ENCODE results near the gene NDUFB10. TPM values are rescaled to one million over a fixed set of nuclear protein-coding genes. Genes with fewer than 3 reads are reported as not detected.

Gene NDUFB10
- total RNA-seq, 4 donors from 2014 or later, result 214 to 400 (median 243) TPM

DNA sequence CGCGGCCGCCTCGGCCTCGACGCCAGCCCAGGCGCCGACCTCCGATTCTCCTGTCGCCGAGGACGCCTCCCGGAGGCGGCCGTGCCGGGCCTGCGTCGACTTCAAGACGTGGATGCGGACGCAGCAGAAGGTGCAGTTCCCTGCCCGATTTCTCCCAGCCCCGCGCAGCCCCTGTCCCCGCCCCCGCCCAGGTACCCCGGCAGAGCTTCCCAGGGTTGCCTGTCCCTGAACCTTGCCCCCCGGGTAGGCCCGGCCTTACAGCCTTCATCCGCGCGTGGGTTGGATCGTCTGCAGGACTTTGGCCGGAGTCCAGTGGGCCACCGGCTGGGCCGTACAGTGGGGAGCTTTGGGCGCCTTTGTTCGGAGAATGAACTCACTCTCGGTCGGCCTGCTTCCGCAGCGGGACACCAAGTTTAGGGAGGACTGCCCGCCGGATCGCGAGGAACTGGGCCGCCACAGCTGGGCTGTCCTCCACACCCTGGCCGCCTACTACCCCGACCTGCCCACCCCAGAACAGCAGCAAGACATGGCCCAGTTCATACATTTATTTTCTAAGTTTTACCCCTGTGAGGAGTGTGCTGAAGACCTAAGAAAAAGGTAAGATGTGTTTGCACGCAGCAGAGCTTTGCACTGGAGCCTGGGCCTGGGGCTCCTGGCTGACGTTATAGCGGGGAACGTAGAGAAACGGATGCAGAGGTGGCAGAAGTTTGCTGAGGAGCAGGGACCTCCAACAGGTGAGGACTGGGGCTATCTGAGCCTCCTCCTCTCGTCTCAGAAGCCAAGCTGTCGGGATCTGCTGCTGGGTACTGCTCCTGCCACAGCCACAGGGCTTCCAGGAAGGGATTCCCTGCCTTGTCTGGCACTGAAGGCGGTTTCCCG is 25.2 kb downstream of the NDUFB10 start:
- peak overlapping the region; percentile 7 to 85 (median 80) for H3K27ac ChIP-seq
- H3K4me1 ChIP-seq, result peaks cover 0 to 43% (median 11%) of the 10 kb centered on the region in 3 donors
- H3K27me3 ChIP-seq, result peaks cover 55% of the 10 kb centered on the region
- peaks cover 0 to 25% of the 10 kb centered on the region in 2 donors for H3K36me3 ChIP-seq
- H3K9me3 ChIP-seq, result no peaks in the 10 kb centered on the region
- H3K4me3 ChIP-seq, result peak overlapping the region; percentile 74 to 92
- WGBS, 2 donors (ENCODE audit: low coverage in 1 of 2), result 43 to 58% methylated on average over 5 to 9 of the region's 58 CpGs
- TF ChIP-seq CTCF (IDR thresholded peaks at IDR 0.05) (no peak), POLR2AphosphoS5 (IDR thresholded peaks at IDR 0.05) (no peak), EP300 (IDR thresholded peaks at IDR 0.05) (no peak), POLR2A (IDR thresholded peaks at IDR 0.05) (no peak)
- peak; percentile 3 for ATAC-seq

- WGBS, 2 donors (ENCODE audit: low coverage in 1 of 2), result no CpG with 5 or more reads among the region's 14 CpGs
- Histone ChIP-seq H3K9me3 (no peaks in the 10 kb centered on the region), H3K27me3 (peaks cover 55% of the 10 kb centered on the region), H3K36me3 (peaks cover 0 to 25% of the 10 kb centered on the region in 2 donors), H3K4me3 (no peak overlapping the region), H3K27ac (no peak overlapping the region), H3K4me1 (peaks cover 0 to 43% (median 14%) of the 10 kb centered on the region in 3 donors)
- TF ChIP-seq POLR2AphosphoS5 (IDR thresholded peaks at IDR 0.05) (no peak), POLR2A (IDR thresholded peaks at IDR 0.05) (no peak), CTCF (IDR thresholded peaks at IDR 0.05) (no peak), EP300 (IDR thresholded peaks at IDR 0.05) (no peak)
- ATAC-seq, result no peak
Observed at GRCh38 chr16:1985466-1986150, 26.3 kb downstream of the NDUFB10 start.

- TF ChIP-seq EP300 (IDR thresholded peaks at IDR 0.05), result no peak
- no peak for TF ChIP-seq POLR2A (IDR thresholded peaks at IDR 0.05)
- TF ChIP-seq CTCF (IDR thresholded peaks at IDR 0.05), result no peak
- no peak for TF ChIP-seq POLR2AphosphoS5 (IDR thresholded peaks at IDR 0.05)
- ATAC-seq, result no peak
- Histone ChIP-seq H3K27ac (no peak overlapping the region), H3K36me3 (peaks cover 0 to 25% of the 10 kb centered on the region in 2 donors), H3K27me3 (peaks cover 55% of the 10 kb centered on the region), H3K4me1 (peaks cover 0 to 58% (median 27%) of the 10 kb centered on the region in 3 donors), H3K4me3 (no peak overlapping the region), H3K9me3 (no peaks in the 10 kb centered on the region)
- WGBS, 2 donors (ENCODE audit: low coverage in 1 of 2), result 84% methylated on average over 4 of the region's 10 CpGs; no CpG with 5 or more reads in 1 of the 2 donors
Observed at GRCh38 chr16:1987198-1987597, 27.9 kb downstream of the NDUFB10 start.

GRCh38 chr16:1989209-1990100 is 30.1 kb downstream of the NDUFB10 start, which contains the start of gene SYNGR3:
Gene SYNGR3 (plus strand): TSS chr16:1989970. CDS start chr16:1990103, 133 bp downstream.
- TF ChIP-seq POLR2A (IDR thresholded peaks at IDR 0.05), result no peak
- no CpG with 5 or more reads among the region's 67 CpGs for WGBS, 2 donors (ENCODE audit: low coverage in 1 of 2)
- H3K27ac ChIP-seq, result no peak within 1 kb of the TSS
- no peak for ATAC-seq
- peaks cover 52% of the 10 kb centered on the region for H3K27me3 ChIP-seq
- H3K4me1 ChIP-seq, result peaks cover 0 to 51% (median 30%) of the 10 kb centered on the region in 3 donors
- H3K4me3 ChIP-seq, result peak within 1 kb of the TSS in 1 of 2 donors; percentile 30
- no peaks in the 10 kb centered on the region for H3K9me3 ChIP-seq
- peaks cover 0 to 25% of the 10 kb centered on the region in 2 donors for H3K36me3 ChIP-seq

- H3K4me1 ChIP-seq, result peaks cover 0 to 45% (median 25%) of the 10 kb centered on the region in 3 donors
- no peak for ATAC-seq
- TF ChIP-seq EP300 (IDR thresholded peaks at IDR 0.05) (no peak), CTCF (IDR thresholded peaks at IDR 0.05) (no peak), POLR2A (IDR thresholded peaks at IDR 0.05) (no peak), POLR2AphosphoS5 (IDR thresholded peaks at IDR 0.05) (no peak)
- peak overlapping the region in 1 of 2 donors; percentile 30 for H3K4me3 ChIP-seq
- peaks cover 52% of the 10 kb centered on the region for H3K27me3 ChIP-seq
- H3K36me3 ChIP-seq, result peaks cover 0 to 25% of the 10 kb centered on the region in 2 donors
- H3K9me3 ChIP-seq, result no peaks in the 10 kb centered on the region
- no peak overlapping the region for H3K27ac ChIP-seq
- no CpG with 5 or more reads among the region's 25 CpGs for WGBS, 2 donors (ENCODE audit: low coverage in 1 of 2)
Observed at GRCh38 chr16:1990101-1990350, 30.7 kb downstream of the NDUFB10 start.
